ENCODE results near the gene MAFF.
"Not testable (repeated sequence)": the region's sequence is repeated elsewhere in the genome, so short reads cannot be mapped to it uniquely, and the experiment has no call there.

Gene MAFF

DNA sequence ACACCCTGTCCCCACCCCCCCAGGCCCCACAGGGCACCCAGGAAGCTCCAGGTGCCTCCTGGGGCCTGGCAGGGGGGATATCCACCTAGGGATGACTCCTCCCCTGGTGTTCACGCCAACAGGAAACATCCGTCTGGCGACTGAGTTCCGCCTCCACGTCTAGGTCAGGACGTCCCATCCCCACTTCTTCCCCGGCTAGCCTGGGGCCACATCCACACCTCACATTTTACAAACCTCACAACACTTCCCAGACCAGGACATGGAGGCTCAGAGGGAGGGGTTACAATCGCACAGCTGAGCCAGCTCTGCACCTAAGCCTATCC lies 21.0 kb downstream of the MAFF start:
- Histone ChIP-seq H3K36me3 (ENCODE audit: control insufficient read depth, insufficient read depth, low read length) (peaks cover 6% of the 10 kb centered on the region), H3K9ac (ENCODE audit: low read length) (peak overlapping the region; percentile 16), H3K4me1 (ENCODE audit: control insufficient read depth, insufficient read depth, low read length) (peaks cover 78% of the 10 kb centered on the region), H3K4me3 (ENCODE audit: low read length) (no peak overlapping the region), H3K9me3 (ENCODE audit: control insufficient read depth, low read length) (no peaks in the 10 kb centered on the region), H3K27me3 (ENCODE audit: control insufficient read depth, insufficient read depth, low read length) (no peaks in the 10 kb centered on the region)

DNA sequence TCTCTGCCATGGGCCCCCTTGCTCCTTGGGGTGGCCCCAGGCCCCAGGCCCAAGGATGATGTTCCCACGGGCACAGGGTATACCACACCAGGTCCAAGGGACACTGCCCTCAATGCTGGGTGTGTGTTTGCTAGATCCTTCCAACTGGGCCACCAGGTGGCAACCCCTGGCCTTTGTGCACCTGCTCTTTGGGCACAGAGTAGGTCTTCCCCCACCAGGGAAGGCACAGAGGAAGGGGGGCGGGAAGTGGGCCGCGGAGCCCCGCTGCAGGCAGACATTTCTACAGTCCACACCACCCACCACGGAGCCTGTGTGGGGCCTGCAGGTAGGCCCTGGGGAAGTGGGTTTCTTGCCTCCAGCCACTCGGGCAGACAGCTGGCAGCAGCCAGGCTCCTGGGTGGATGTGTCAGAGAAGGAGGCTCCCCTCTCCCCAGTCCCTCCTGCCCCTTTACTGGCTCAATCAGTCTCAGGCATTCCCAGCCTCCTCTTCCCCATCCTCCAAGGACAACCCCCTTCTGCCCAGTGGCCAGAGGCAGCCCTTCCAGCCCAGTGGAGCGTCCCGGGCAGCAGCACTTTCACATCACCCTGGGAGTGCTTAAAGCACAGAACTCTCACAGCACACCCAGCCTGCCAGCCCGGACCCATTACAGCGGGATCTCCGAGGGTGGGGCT lies 21.6 kb downstream of the MAFF start:
- H3K9me3 ChIP-seq (ENCODE audit: control insufficient read depth, low read length), result no peaks in the 10 kb centered on the region
- peaks cover 6% of the 10 kb centered on the region for H3K36me3 ChIP-seq (ENCODE audit: control insufficient read depth, insufficient read depth, low read length)
- H3K27me3 ChIP-seq (ENCODE audit: control insufficient read depth, insufficient read depth, low read length), result no peaks in the 10 kb centered on the region
- H3K4me3 ChIP-seq (ENCODE audit: low read length), result no peak overlapping the region
- peaks cover 78% of the 10 kb centered on the region for H3K4me1 ChIP-seq (ENCODE audit: control insufficient read depth, insufficient read depth, low read length)
- peak overlapping the region; percentile 16 for H3K9ac ChIP-seq (ENCODE audit: low read length)

DNA sequence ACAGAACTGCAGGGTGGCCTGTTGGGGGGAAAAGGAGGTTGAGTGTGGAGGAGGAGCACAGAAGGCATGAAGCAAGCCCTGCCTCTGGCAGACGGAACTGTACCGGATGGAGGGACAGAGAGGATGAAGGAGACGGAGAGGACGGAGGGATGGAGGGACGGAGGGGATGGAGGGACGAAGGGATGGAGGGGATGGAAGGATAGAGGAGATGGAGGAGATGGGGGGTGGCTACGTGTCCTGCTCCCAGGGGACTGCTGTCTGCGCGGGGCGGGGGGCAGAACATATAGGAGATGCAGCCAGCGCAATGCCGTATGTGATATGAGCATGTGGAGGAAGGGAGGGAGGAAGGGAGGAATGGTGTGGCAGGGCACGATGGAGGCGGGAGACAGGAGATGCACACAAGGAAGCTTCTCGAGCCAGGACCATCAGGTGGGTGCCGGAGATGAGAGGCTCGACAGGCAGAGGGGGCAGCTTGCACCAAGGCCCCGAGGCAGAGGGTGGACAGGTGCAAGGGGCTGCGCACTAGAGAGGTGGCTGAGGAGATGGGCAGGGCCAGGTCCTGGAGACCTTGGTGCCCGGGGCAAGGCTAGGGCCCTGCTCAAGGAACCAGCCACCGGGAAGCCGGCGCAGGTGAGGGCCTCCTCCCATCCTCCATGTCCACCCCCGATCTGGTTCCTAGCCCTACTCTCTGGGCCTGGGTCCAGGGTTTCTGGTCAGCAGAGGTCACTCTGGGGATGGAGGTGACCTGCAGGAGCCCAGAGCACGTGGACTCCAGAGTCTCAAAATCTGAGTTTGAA lies 25.3 kb downstream of the MAFF start:
- no peaks in the 10 kb centered on the region for H3K9me3 ChIP-seq (ENCODE audit: control insufficient read depth, low read length)
- H3K36me3 ChIP-seq (ENCODE audit: control insufficient read depth, insufficient read depth, low read length), result peaks cover 9% of the 10 kb centered on the region
- H3K27me3 ChIP-seq (ENCODE audit: control insufficient read depth, insufficient read depth, low read length), result no peaks in the 10 kb centered on the region
- H3K4me1 ChIP-seq (ENCODE audit: control insufficient read depth, insufficient read depth, low read length), result peaks cover 73% of the 10 kb centered on the region
- H3K9ac ChIP-seq (ENCODE audit: low read length), result peak overlapping the region; percentile 72
- no peak overlapping the region for H3K4me3 ChIP-seq (ENCODE audit: low read length)

DNA sequence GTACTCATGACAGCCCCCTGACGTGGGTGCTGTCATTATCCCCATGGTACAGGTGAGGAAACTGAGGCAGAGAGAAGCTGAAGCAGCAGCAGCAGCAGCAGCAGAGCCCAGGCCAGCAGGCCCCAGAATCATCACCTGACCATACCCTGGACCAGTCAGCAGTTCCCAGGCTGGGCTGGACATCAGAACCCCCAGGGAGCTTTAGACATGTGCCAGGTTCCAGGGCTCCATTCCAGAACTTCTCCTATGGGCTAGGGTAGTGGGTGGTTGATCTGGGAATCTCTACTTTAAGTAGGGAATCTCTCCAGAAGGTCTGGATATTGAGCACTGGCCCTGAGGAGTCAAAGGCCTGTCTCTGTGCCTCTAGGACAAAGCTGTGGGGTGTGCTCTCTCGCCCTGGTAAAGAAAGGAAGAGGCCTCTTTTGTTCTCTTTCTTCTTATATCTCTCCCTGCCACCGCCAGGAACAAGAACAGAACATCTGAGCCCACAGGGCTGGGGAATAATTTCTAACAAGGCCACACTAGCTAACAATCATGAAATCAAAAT lies 26.6 kb downstream of the MAFF start:
- H3K36me3 ChIP-seq (ENCODE audit: control insufficient read depth, insufficient read depth, low read length), result peaks cover 9% of the 10 kb centered on the region
- no peaks in the 10 kb centered on the region for H3K9me3 ChIP-seq (ENCODE audit: control insufficient read depth, low read length)
- H3K27me3 ChIP-seq (ENCODE audit: control insufficient read depth, insufficient read depth, low read length), result no peaks in the 10 kb centered on the region
- H3K4me1 ChIP-seq (ENCODE audit: control insufficient read depth, insufficient read depth, low read length), result peaks cover 65% of the 10 kb centered on the region
- H3K9ac ChIP-seq (ENCODE audit: low read length), result peak overlapping the region; percentile 72
- H3K4me3 ChIP-seq (ENCODE audit: low read length), result no peak overlapping the region

DNA sequence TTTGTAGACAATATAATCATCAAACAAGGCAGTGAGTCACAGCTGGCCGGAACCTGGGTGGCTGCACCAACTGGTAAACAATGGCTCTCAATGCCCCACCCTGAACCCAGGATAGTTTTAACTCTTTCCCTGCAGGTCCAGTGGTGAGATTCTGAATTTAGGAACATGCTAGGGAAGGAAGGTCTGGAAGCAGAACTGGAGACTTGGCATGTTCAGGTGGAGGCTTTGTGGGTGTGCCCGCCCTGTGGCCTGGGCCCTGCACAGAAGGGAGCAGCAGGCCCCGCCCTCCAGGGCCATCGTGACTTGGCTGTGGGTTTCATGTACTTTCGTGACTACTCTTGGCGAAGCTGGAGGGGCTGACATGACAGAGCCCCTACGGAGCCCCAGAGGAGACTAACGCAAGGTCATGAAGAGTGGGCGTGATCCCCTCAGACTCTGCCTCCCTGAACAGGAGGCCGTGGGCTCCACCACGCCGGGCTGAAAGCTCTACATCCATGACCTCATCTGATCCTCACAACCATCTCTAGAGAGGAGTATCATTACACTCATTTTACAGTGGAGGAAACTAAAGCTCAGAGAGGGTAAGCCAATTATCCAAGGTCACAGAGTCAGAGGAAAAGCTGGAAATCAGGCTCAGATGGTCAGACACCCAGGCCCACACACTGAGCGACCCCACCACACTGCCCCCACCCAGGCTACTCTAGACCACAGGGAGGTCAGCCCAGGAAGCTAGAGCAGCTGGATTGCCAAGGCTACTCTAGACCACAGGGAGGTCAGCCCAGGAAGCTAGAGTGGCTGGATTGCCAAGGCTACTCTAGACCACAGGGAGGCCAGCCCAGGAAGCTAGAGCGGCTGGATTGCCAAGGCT lies 27.3 kb downstream of the MAFF start:
- Histone ChIP-seq H3K36me3 (ENCODE audit: control insufficient read depth, insufficient read depth, low read length) (peaks cover 9% of the 10 kb centered on the region), H3K9me3 (ENCODE audit: control insufficient read depth, low read length) (no peaks in the 10 kb centered on the region), H3K9ac (ENCODE audit: low read length) (peak overlapping the region; percentile 72), H3K4me3 (ENCODE audit: low read length) (no peak overlapping the region), H3K27me3 (ENCODE audit: control insufficient read depth, insufficient read depth, low read length) (no peaks in the 10 kb centered on the region), H3K4me1 (ENCODE audit: control insufficient read depth, insufficient read depth, low read length) (peaks cover 61% of the 10 kb centered on the region)

DNA sequence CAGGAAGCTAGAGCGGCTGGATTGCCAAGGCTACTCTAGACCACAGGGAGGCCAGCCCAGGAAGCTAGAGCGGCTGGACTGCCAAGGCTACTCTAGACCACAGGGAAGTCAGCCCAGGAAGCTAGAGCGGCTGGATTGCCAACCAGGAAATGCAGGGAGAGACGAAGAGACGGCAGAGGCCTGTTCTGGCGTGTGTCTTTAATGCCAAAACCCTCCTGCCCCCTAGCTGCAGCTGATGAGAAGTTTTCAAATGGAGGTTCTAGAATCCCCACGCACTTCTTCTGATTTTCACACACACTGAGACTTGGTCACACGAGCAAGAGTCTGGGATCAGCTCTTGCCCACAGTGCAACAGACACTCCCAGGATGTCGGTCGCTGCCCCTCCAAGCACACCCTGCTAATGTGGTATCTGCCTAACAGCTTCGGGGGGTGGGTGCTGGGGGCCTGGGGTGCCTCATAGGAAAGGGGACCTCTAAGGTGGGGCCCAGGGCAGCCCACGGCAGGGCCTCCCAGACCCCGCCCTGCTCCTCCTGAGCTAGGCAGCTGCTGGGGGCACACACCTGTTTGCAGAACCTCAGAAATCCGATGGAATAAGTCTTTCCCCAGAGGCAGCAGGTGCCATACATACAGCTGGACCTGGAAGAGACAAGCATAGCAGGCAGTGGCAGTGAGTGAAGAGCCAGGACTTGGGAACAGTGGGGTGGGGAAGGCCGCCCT lies 28.5 kb downstream of the MAFF start:
- H3K9ac ChIP-seq (ENCODE audit: low read length), result no peak overlapping the region
- H3K27me3 ChIP-seq (ENCODE audit: control insufficient read depth, insufficient read depth, low read length), result no peaks in the 10 kb centered on the region
- no peak overlapping the region for H3K4me3 ChIP-seq (ENCODE audit: low read length)
- H3K36me3 ChIP-seq (ENCODE audit: control insufficient read depth, insufficient read depth, low read length), result peaks cover 12% of the 10 kb centered on the region
- H3K4me1 ChIP-seq (ENCODE audit: control insufficient read depth, insufficient read depth, low read length), result peaks cover 61% of the 10 kb centered on the region
- H3K9me3 ChIP-seq (ENCODE audit: control insufficient read depth, low read length), result no peaks in the 10 kb centered on the region

DNA sequence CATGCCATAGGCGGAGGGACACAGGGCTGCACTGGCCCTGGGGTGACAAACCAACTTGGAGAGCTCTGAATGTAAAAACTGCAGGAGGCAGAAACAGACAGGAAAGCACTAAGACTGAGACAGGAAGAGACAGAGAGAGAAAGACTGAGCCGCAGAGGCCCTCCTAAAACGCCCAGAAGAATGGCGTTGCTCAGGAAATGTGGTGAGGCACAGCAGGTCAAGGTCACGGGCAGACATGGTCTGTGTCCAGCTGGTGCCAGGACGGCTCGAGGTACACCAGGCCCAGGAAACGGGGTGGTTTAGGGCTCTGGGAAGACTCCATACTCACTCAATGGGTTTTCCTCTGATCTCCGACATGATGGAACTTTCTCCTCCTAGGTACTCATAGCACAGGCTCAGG lies 29.1 kb downstream of the MAFF start:
- Histone ChIP-seq H3K36me3 (ENCODE audit: control insufficient read depth, insufficient read depth, low read length) (peaks cover 7% of the 10 kb centered on the region), H3K4me1 (ENCODE audit: control insufficient read depth, insufficient read depth, low read length) (peaks cover 61% of the 10 kb centered on the region), H3K9ac (ENCODE audit: low read length) (no peak overlapping the region), H3K4me3 (ENCODE audit: low read length) (no peak overlapping the region), H3K9me3 (ENCODE audit: control insufficient read depth, low read length) (no peaks in the 10 kb centered on the region), H3K27me3 (ENCODE audit: control insufficient read depth, insufficient read depth, low read length) (no peaks in the 10 kb centered on the region)

DNA sequence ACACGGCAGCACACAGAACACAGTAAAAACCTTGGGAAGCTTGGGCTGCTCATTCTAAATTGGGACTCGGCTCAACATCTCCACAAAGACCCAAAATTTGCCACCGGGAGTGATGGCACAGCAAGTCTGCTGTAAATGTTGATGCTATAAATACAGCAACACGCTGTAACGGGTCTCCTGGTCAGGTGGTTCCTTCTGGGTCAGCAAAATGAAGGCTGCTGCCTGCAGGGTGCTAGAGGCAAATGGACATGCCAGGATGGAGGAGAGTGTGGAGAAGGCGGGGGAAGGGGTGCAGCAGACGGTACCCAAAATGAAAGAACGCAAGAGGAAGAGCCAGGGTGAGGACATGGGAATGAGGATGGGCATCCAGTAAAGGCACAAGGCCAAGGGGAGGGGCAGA lies 30.4 kb downstream of the MAFF start:
- Histone ChIP-seq H3K27me3 (ENCODE audit: control insufficient read depth, insufficient read depth, low read length) (no peaks in the 10 kb centered on the region), H3K36me3 (ENCODE audit: control insufficient read depth, insufficient read depth, low read length) (peaks cover 10% of the 10 kb centered on the region), H3K4me3 (ENCODE audit: low read length) (no peak overlapping the region), H3K9ac (ENCODE audit: low read length) (peak overlapping the region; percentile 26), H3K4me1 (ENCODE audit: control insufficient read depth, insufficient read depth, low read length) (peaks cover 57% of the 10 kb centered on the region), H3K9me3 (ENCODE audit: control insufficient read depth, low read length) (no peaks in the 10 kb centered on the region)

DNA sequence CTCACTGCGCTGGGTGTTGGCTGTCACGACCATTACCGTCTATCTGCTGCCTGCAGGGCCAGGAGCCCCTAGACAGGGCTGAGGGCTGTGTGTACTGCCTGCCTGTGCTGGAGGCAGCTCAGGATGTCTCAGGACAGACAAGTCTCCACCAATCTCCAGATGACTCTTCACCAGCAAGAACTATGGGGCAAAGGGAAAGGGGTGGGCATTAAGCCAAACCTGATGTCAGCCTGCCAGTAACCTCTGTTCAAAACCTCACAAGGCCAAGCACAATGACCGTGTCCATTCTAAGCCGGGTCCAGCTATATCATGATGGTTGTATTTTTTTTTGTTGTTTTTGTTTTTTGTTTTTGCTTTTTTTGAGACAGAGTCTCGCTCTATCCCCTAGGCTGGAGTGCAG lies 31.6 kb downstream of the MAFF start:
- Histone ChIP-seq H3K9me3 (ENCODE audit: control insufficient read depth, low read length) (no peaks in the 10 kb centered on the region), H3K4me3 (ENCODE audit: low read length) (no peak overlapping the region), H3K9ac (ENCODE audit: low read length) (no peak overlapping the region), H3K4me1 (ENCODE audit: control insufficient read depth, insufficient read depth, low read length) (peaks cover 49% of the 10 kb centered on the region), H3K36me3 (ENCODE audit: control insufficient read depth, insufficient read depth, low read length) (peaks cover 10% of the 10 kb centered on the region), H3K27me3 (ENCODE audit: control insufficient read depth, insufficient read depth, low read length) (no peaks in the 10 kb centered on the region)

DNA sequence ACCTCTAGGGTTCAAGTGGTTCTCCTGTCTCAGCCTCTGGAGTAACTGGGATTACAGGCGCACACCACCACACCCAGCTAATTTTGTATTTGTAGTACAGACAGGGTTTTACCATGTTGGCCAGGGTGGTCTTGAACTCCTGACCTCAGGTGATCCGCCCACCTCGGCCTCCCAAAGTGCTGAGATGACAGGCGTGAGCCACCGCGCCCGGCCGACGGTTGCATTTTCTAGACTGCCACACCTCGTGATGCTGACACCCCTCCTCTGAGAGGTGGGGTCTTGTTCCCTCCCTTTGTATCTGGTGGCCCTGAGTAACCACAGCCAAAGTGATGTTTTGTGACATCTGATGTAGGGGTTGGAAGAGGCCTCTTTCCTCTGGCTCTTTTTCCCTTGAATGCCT lies 32.1 kb downstream of the MAFF start:
- not testable (repeated sequence) for H3K9me3 ChIP-seq (ENCODE audit: control insufficient read depth, low read length); H3K27me3 ChIP-seq (ENCODE audit: control insufficient read depth, insufficient read depth, low read length); H3K9ac ChIP-seq (ENCODE audit: low read length); H3K4me3 ChIP-seq (ENCODE audit: low read length)
- Histone ChIP-seq H3K36me3 (ENCODE audit: control insufficient read depth, insufficient read depth, low read length) (peaks cover 10% of the 10 kb centered on the region), H3K4me1 (ENCODE audit: control insufficient read depth, insufficient read depth, low read length) (peaks cover 49% of the 10 kb centered on the region)

DNA sequence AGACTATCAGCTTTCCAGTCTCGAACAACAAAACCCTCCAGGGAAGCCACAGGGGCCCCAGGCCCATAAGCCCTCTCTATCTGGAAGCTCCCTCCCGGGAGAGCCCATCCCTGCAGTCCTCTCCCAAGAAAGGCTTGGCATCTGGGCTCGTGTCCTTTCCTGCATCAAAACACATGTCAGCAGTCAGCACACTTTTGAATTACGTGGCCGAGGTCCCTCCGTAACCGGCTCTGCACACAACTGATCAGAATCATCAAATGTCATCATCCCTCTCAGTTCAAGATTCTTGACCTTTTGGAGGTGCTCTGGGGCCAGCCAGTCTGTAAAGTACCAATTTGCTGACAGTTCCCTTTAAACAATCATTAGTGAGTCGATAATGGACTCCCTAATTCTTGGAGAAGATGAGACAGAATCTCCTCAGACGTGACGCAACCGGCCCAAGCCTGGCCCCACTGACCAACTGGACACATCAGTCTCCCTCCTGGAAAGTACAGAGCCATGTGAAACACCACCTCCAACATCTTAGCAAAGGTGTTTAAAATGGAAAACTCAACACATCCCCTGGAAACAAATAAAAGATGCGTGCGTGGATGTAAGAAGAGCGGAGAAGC lies 33.6 kb downstream of the MAFF start:
- H3K36me3 ChIP-seq (ENCODE audit: control insufficient read depth, insufficient read depth, low read length), result peaks cover 10% of the 10 kb centered on the region
- H3K9ac ChIP-seq (ENCODE audit: low read length), result no peak overlapping the region
- H3K4me1 ChIP-seq (ENCODE audit: control insufficient read depth, insufficient read depth, low read length), result peaks cover 52% of the 10 kb centered on the region
- no peak overlapping the region for H3K4me3 ChIP-seq (ENCODE audit: low read length)
- no peaks in the 10 kb centered on the region for H3K27me3 ChIP-seq (ENCODE audit: control insufficient read depth, insufficient read depth, low read length)
- H3K9me3 ChIP-seq (ENCODE audit: control insufficient read depth, low read length), result no peaks in the 10 kb centered on the region
